Breast epithelium (tissue), 3 donors: ENCODE measurements around the gene ADRB2.

Source experiments
- POLR2A ChIP-seq: fragments of 450-650 bp; IDR thresholded peaks from one replicate; pipeline ENCODE4 v1.6.1; 2016; ENCODE audit warnings: antibody characterized with exemption, mild to moderate bottlenecking, moderate library complexity
- TF ChIP-seq, protein P1 (sequence below), 3 donors: fragments of 450-650 bp; IDR thresholded peaks; one replicate each; pipeline ENCODE4 v1.5.1; 2016 to 2017; ENCODE audit warnings: antibody characterized with exemption in 3 of 3, mild to moderate bottlenecking in 3 of 3, moderate library complexity in 3 of 3

DNA sequence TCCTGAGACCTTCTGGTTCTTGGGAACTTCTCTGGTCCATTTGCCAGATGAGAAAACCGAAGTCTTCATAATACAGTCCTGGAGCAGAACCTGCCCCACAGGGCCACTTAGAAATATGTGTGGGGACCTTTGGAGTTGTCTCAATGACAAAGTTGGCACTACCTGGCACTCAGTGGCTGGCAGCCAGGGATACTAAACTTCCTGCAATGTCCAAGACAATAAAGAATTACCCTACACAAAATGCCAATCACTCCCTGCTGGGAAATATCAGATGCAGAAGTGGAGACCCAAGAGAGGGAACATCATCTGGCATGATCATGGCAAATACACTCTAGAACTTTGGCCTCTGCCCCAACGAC is 29.6 kb downstream of the ADRB2 start:
- TF ChIP-seq, protein P1, sequence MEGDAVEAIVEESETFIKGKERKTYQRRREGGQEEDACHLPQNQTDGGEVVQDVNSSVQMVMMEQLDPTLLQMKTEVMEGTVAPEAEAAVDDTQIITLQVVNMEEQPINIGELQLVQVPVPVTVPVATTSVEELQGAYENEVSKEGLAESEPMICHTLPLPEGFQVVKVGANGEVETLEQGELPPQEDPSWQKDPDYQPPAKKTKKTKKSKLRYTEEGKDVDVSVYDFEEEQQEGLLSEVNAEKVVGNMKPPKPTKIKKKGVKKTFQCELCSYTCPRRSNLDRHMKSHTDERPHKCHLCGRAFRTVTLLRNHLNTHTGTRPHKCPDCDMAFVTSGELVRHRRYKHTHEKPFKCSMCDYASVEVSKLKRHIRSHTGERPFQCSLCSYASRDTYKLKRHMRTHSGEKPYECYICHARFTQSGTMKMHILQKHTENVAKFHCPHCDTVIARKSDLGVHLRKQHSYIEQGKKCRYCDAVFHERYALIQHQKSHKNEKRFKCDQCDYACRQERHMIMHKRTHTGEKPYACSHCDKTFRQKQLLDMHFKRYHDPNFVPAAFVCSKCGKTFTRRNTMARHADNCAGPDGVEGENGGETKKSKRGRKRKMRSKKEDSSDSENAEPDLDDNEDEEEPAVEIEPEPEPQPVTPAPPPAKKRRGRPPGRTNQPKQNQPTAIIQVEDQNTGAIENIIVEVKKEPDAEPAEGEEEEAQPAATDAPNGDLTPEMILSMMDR (IDR thresholded peaks at IDR 0.05): no peak
- TF ChIP-seq POLR2A: no peak
